GM21367 (cell line): Measurements from ENCODE around the gene DNPH1.

Source experiments
- ATAC-seq: cut with Tn5 transposase; IDR thresholded peaks from one replicate; pipeline ENCODE4 v1.9.1; 2021; ENCODE audit not compliant: unreplicated experiment

The DNPH1 gene

DNA sequence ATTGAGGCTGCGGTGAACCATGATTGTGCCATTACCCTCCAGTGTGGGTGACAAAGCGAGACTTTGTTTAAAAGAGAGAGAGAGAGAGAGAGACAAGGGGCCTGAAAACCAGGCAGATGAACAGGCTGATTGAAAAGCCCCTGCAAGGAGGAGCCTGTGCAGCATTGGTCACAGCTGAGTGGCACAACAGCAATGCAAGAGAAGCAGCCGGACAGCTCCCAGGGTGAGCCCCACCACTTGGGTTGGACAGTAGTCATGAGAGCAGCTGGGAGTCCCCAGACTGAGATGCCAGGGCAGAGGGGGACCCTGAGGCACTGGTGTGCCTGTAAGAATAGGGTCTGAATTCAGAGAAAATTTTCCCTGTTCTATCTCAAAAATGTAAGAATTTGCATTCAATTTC, 10.2 kb downstream of the DNPH1 start:
- no peak for ATAC-seq

DNA sequence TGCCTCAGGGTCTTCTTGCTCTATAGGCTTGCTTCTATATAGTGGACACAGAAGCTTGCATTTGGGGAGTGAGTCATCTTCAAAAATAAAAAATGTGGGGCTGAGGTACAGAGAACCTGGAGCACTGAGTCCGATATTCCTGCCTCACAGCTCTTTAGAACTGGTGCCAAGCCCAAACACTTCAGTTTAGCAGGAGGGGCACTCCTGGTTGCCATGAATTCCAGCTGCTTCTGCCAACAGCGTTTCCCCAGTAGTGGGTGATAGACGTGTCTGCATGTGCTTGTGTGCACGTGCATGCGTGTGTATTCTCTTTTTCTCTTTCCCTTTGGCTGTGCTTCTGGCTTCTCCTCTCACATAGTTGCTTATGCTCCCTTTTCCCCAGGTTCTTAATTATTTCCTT, 11.9 kb downstream of the DNPH1 start:
- ATAC-seq, result no peak

DNA sequence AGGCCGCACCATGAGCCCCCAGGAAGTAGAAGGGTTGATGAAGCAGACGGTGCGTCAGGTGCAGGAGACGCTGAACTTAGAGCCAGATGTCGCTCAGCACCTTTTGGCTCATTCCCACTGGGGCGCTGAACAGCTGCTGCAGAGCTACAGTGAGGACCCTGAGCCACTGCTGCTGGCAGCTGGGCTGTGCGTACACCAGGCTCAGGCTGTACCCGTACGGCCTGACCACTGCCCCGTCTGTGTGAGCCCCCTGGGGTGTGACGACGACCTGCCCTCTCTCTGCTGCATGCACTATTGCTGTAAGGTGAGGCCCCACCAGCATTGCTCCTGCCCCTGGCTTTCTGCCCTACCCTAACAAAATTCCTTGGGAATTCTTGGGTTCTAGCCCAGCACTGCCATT, 13.1 kb downstream of the DNPH1 start:
- no peak for ATAC-seq

GRCh38 chr6:43215066-43215465, 14.2 kb downstream of the DNPH1 start:
- no peak for ATAC-seq

- no peak for ATAC-seq
These were observed 15.8 kb downstream of the DNPH1 start for GRCh38 chr6:43213431-43213830.

DNA sequence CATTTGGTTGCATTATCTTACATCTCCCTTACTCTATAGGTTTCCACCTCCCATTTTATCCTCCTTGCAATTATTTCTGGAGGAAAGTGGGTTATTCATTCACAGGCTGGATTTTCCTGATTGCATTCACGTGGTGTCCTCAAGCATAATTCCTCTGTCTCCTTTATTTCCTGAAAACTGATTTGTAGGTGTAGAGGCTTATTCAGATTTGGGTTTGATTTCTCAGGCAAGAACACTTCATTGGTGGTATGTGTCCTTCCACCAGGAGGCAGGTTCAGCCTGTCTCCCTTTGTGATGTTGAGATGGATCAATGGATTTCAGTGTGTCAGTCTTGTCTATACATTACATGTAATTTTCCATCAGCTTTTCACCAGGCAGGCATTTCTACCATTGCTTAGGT, 17.3 kb downstream of the DNPH1 start:
- ATAC-seq, result no peak

DNA sequence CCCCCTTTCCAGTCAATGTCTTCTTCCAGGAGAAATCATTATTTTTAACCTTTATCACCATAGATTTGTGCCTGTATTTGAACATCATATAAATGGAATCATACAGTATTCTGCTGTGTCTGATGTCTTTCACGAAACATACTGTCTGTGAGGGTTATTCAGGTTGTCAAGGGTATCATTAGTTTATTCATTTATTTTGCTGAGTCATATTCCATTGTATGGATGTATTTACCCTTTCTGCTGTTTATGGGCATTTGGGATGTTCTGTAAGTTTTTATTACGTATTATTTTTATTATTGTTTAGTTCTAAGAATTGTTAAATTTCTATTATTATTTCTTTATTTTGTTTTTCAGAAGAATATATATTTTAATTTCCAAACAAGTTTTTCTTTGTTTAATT, 22.0 kb downstream of the DNPH1 start:
- ATAC-seq, result no peak

DNA sequence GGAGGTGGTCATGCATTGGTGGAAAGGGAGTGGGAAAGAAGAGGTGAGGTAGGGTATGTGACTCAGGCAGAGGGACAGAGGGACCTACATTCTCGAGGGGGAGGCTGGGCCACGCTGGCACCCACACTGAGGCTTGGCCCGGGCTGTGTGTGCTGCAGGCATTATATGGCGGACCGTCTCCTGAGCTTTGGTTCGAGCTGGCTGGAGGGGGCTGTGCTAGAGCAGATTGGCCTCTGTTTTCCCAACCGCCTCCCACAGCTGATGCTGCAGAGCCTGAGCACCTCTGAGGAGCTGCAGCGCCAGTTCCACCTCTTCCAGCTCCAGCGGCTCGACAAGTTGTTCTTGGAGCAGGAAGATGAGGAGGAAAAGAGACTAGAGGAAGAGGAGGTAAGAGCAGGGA, 23.4 kb downstream of the DNPH1 start:
- ATAC-seq, result no peak

- ATAC-seq, result no peak
These were observed 24.8 kb downstream of the DNPH1 start for GRCh38 chr6:43204271-43205105.

GRCh38 chr6:43203718-43204095, 25.6 kb downstream of the DNPH1 start:
- ATAC-seq, result no peak

DNA sequence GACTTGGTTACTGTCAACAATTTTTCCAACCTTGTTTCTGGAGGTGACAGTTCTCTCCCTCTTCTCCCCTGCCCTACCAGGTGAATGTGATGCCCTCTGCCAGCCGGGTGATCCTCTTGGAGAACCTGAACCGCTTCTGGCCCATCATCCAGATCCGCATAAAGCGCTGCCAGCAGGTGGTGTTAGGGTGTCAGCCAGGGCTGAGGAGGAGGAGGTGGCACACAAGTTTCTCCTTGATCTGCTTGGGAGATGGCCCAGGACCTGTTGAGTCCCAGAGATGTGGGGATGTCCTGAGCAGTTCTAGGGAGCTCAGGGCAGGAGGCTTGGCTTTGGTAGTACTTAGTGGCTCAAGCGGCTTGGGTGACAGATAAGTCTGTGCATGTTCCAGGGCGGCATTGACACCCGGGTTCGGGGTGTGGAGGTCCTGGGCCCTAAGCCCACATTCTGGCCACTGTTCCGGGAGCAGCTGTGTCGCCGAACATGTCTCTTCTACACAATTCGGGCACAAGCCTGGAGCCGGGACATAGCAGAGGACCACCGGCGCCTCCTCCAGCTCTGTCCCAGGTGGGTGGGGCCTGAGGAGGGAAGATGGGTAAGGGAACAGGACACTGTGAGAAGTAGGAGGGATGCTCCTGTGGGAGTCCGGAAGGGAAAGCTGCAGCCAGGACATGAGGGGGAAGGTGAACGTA, 26.1 kb downstream of the DNPH1 start:
- ATAC-seq, result no peak

GRCh38 chr6:43202451-43202850, 26.8 kb downstream of the DNPH1 start:
- no peak for ATAC-seq

GRCh38 chr6:43200541-43200940, 28.7 kb downstream of the DNPH1 start:
- ATAC-seq, result no peak

DNA sequence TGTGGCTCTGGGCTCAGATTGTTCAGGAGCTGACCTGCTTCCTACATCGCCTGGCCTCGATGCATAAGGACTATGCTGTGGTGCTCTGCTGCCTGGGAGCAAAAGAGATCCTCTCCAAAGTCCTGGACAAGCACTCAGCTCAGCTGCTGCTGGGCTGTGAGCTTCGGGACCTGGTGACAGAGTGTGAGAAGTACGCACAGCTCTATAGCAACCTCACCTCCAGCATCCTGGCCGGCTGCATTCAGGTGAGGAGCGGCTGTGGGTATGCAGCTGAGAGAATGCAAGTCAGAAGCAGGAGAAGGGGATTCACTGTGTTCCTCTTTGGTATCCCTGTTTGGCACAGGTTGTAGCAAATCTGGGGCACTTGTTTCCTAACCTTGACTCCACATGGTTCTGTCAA, 29.4 kb downstream of the DNPH1 start:
- no peak for ATAC-seq

- no peak for ATAC-seq
These were observed 32.9 kb downstream of the DNPH1 start for GRCh38 chr6:43196337-43196736.

- no peak for ATAC-seq
These were observed 35.4 kb downstream of the DNPH1 start for GRCh38 chr6:43193929-43194328.

GRCh38 chr6:43192911-43193310, 36.4 kb downstream of the DNPH1 start:
- no peak for ATAC-seq

DNA sequence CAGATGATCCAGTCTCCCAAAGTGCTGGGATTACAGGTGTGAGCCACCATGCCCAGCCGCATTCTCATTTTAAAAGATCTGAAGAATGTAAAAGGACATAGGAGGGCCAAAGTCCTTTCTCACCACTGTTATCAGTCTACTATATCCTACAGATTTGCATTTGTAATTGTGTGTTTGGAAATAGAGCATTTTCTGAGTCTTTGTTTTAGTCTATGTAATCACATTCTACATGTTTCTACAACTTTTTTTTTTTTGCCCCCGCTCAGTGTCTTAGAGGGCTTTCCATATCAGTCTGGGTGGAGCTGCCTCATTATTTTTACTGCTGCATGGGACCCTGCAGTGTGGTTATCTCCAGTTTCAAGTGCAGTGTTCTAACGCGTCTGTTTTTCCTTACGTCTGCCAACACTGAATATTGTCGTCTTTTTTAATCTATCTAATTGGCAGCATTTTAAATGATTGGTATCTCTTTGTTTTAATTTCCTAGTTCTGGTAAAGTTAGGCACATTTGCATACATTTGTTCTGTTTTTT, 39.4 kb downstream of the DNPH1 start:
- no peak for ATAC-seq

GRCh38 chr6:43188426-43188825, 40.9 kb downstream of the DNPH1 start:
- ATAC-seq, result no peak

DNA sequence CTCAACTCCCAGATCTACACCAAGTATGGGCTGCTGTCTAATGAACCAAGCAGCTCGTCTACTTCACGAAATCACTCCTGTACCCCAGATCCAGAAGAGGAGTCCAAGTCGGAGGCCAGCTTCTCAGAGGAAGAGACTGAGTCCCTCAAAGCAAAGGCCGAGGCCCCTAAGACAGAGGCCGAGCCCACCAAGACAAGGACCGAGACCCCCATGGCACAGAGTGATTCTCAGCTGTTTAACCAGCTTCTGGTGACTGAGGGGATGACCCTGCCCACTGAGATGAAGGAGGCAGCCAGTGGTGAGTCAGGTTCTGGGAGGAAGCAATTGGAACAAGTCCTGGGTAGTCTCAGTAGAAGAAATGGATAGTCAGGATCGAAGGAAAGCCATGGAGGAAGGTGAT, 41.5 kb downstream of the DNPH1 start:
- no peak for ATAC-seq

GRCh38 chr6:43186706-43187105, 42.6 kb downstream of the DNPH1 start:
- no peak for ATAC-seq

DNA sequence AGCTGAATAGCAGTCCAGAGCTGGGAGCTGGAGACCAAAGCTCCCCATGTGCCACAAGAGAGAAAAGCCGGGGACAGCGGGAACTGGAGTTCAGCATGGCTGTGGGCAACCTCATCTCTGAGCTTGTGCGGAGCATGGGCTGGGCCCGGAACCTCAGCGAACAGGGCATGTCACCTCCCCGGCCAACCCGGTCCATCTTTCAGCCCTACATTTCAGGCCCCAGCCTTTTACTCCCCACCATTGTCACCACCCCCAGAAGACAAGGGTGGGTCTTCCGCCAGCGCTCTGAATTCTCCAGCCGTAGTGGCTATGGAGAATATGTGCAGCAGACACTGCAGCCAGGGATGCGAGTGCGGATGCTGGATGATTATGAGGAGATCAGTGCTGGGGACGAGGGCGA, 43.3 kb downstream of the DNPH1 start:
- no peak for ATAC-seq
